ENCODE measurements around the gene LTO1.
"Not testable (repeated sequence)": the region's sequence is repeated elsewhere in the genome, so short reads cannot be mapped to it uniquely, and the experiment has no call there.

Gene LTO1

DNA sequence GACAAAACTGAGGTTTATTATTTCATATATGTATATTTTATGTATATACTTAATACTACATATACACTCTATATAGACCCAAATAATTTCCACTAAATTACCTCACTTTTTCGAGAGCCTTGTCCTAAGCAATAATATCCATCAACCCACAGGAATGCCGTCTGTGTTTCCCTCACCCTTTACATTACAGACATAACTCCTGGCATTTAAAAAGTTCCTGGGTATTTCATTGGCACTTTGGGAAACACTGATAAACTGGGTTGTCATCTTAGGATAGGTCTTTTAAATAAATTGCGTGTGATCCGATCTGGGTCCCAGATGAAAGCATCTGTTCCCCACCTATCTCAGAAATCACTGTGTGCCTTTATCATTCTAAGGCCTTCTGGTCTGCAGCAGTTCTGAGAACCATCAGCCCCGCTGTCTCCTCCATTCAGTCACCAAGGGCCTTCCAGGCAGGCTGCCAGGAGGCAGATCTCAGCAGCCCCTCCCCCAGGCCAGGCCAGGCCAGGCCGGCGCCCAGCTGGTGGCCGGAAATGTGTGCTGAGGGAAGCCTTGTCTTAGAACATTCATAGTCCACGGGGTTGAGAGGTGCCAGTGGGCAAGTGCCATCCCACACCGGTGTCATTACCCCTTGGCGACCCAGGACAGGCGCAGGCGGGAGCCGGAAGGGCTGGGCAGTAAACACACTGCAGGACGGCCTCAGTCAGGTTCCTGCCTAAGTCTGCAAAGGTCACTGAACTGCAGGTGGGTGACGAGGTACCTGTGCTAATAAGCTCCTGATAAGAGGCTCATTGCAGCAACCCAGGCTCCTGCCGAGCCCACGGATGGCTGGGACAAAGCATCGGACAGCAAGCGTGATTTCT, 25.4 kb upstream of the LTO1 start:
- DNase-seq: no peak

DNA sequence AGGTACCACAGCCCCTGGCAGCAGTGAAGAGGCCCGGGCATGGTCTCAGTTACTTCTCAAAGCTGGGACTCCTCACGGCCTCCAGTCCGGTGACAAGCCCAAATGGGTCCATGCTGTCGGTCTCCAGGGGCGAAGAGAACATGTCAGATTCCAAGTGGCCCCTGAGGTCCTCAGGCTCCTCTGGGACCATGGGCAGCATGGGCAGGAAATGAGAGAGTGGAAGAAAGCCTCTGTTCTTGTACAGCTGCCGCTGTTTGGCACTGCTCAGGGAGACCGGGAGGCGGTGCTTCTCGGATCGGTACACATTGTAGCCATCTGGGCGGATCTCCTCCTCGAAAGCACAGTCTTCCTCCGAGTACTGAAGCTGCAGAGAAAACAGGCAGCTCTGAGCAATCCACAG, 24.1 kb upstream of the LTO1 start:
- DNase-seq: no peak

DNA sequence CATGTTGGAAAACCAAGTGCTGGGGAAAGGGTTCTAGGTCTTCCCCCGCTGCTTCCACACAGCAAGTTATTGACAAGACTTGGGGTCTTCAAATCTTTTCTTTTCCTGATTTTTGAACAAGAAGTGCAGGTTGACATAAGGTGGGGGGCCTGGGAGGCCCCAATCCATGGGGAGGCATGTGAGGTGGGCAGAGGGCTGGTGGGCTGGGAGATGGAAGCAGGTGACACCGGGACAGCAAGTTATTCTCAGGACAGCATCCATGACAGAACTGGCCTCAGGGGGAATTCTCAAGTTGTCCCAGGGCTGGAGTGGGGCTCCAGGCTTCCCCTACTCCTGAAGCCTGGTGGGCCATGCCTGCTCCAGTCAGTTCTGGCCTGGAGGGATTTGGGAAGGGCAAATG, 23.2 kb upstream of the LTO1 start:
- no peak for DNase-seq

DNA sequence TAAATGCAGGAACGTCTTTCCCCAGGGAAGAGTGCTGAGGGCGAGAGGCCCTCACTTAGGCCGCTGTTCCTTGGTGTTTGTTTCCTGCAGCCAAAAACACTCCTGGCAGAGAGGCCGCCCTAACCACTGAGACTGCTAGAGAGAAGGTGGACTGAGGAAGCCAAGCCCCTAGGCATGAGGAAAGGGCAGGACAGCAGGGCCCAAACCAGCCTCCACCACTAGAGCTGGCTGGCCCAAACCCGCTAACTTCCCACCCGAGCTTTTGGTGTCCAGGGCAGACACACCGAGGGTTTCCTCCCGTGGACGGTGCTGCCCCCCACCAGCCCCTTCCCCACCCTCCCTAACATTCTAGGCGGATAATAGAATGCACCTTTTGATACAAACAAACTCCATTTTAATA, 22.7 kb upstream of the LTO1 start:
- DNase-seq: no peak

DNA sequence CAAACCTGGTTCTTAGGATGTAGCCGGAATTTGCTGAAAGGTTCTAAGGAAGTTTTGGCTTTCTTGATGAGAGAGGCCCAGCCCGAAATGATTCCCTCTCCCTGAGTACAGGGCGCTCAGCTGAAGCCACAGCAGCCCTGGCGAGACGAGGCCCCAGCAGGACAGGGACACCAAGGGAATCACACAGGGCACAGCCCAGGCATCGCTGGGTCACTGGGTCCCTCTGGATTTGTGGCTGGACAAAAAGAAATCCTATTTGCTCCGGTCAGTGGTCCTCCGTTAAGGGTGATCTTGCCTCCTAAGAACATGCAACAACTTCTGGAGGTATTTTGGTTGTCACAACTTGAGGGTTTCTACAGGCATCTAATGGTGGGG, 22.3 kb upstream of the LTO1 start:
- DNase-seq: no peak

DNA sequence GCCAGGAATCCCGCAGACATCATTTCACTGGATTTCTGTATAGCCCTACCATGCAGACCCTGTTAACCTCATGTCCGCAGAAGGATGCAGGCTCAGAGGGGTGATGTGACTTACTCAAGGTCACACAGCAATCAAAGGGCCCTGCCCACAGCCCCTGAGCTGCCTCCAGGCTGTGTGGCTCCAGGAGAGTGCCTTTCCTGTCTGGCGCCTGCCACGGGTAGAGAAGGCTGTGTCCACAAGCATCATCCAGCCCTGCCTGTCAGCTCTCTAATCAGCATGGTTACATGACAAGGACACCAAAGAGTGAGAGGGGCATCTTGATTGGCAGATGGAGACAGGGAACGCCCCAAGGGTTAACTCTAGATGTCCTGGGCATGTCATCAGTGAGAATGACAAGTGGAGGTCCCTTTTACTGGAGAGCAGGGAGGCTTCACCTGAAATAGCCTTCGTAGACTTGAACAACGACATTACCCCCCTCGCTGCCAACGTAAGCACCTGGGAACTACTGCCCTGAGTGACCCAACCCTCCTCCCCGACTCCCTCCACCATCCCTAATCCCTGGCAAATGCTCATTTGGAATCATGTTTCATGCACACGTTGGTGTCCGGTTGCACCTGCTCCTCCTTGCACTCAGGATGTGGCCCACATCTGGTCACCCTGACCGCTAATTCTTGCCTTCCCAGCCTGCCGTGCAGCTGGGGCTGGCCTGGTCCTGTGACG, 21.8 kb upstream of the LTO1 start:
- DNase-seq: no peak

DNA sequence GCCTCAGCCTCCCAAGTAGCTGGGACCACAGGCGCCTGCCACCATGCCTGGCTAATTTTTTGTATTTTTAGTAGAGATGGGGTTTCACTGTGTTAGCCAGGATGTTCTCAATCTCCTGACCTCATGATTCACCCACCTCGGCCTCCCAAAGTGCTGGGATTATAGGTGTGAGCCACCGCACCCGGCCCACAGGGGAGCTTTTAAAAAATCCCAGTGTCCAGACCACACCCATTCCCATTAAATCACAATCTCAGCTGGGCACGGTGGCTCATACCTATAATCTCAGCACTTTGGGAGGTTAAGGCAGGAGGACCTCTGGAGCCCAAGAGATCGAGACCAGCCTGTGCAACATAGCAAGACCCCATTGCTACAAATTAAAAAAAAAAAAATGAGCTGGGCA, 20.8 kb upstream of the LTO1 start:
- not testable (repeated sequence) for DNase-seq

DNA sequence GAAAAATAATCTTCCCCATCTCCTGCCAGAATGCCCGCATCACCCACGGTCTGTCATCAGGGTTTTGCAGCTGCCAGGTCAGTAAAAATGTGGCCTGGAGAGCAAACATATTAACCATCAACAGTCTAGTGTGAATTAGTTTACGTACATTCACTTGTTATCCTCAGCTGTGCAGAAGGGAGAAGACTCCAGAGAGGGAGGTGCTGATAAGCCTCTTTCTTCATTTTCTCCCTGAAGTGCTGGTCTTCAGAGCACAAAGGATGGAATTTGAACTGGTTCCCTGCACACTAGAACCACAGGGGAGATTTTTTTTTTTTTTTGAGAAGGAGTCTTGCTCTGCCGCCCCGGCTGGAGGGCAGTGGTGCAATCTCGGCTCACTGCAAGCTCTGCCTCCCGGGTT, 20.4 kb upstream of the LTO1 start:
- no peak for DNase-seq

DNA sequence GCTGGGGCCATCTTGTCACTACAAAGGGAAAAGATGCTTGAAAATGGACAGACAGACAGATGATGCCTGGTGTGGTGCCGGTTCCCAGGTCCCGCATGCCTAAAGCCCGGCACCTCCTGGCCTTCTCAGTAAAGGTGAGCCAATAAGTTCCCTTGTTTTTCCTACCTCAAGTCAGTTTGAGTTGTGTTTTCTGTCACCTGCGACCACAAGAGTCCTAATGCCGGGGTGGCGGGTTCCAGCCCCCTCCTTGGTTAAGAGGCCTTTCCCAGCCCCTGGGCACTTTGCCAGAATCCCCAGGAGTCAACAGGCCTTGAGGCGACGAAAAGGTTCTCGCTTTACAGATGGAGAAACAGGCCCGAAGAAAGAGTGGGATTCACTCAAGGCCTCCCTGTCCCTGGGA, 19.6 kb upstream of the LTO1 start:
- DNase-seq: no peak

DNA sequence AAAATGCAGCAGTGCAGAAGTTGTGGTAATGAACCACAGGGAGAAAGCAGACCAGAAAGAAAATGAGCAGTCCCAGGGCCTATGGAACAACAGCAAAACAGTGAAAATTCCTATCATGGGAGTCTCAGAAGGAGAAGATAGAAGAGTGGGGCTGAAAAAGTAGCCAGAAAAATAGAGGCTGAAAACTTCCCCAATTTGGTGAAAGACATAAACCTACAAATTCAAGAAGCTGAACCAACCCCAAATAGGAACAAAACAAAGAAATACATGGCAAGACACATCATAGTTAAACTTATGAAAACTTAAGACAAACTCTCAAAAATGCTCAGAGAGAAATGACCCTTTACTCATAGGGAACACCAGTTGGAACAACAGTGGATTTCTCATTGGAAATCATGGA, 17.3 kb upstream of the LTO1 start:
- DNase-seq: no peak

DNA sequence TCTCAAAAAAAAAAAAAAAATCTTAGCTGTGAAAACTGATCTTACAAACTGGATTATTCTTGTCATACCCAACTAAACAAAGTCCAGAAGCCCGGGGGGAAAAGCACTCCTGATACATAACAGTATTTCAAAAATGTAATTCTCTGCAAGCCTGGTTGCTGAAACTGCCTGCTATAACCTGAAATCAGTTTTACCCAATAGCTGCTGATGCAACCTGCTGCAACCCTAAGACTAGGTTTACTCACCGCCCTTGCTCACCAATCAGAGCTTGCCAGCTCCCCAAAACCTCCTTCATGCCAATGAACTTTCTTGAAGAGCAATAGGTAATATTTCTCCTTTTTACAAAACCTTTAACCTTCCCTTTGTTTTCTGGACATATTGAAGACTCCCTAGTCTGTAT, 16.3 kb upstream of the LTO1 start:
- no peak for DNase-seq

DNA sequence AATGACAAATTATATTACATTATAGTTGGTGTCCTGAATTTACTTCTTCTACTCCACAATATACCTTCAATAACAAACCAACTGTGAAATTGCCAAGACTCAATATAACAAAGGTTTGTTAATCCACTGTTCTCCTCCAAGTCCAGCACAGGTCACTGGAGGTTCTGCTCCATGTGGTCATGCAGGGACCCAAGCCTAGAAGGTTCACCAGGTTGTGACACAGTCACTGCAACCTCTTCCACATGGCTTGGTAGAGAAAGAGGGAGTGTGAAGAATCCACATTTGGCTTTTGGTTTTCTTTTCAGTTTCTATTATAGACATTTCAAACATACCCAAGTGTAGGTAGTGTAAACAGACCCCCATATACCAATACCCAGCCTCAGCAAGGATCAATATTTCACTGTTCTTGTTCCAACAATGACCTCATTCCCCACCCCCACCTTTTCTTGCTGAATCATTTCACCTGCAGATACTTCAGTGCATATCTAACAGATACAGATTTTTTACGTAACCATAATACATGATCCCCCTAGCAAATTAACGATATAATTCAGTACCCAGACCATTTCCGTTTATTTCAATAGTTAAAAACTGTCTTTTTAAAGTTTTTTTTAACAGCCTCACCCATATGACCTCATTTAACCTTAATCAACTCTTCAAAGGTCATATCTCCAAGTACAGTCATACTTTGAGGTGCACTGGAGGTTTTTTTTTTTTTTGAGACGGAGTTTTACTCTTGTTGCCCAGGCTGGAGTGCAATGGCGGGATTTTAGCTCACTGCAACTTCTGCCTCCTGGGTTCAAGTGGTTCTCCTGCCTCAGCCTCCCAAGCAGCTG, 14.5 kb upstream of the LTO1 start:
- DNase-seq: no peak

DNA sequence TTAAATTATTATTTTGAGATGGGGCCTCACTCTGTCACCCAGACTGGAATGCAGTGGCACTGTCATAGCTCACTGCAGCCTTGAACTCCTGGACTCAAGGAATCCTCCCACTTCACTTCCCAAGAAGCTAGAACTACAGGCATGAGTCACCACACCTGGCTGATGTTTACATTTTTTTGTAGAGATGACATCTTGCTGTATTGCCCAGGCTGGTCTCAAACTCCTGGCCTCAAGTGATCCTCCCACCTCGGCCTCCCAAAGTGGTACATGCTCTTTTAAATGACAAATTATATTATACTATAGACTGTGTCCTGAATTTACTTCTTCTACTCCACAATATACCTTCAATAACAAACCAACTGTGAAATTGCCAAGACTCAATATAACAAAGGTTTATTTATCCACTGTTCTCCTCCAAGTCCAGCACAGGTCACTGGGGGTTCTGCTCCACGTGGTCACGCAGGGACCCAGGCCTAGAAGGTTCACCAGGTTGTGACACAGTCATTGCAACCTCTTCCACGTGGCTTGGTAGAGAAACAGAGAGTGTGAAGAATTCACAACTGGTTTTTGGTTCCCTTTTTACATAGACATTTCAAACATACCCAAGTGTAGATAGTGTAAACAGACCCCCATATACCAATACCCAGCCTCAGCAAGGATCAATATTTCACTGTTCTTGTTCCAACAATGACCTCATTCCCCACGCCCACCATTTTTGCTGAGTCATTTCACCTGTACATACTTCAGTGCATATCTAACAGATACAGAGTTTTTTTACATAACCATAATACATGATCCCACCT, 13.0 kb upstream of the LTO1 start:
- DNase-seq: not testable (repeated sequence)

DNA sequence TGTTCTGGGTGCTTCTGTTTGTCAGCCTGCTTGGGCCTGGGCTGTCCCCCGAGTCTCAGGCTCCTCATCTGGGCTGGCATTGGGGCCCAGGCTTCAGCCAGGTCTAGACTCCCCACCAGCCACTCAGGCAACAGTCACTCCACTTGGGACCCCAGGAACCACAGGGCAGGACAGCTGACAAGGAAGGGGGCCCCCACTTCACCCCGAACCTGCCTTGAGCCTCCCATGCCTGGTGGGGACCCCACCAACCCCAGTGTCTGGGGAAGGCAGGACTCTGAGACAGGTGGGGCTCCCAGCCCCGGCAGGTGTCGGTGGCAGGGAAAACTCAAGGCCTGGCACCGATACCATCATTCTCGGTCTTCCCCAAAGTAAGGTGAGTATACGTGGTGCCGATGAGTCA, 11.7 kb upstream of the LTO1 start:
- DNase-seq: no peak

DNA sequence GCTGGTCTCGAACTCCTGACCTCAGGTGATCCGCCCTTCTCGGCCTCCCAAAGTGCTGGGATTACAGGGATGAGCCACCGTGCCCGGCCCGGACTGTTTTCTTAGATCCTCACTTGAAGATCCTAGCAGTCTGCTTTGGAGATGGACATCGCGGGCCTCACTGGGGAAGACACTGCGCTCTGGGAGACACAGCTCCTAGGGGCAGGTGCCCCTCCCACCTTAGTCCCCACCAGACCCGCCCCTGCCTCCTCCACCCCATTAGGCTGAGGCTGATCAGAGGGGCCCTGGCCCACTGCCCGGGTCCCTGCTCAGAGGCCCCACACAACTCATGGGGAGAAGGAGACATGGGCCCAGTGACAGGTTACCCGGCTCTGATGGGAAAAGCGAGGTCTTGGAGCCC, 11.3 kb upstream of the LTO1 start:
- no peak for DNase-seq

DNA sequence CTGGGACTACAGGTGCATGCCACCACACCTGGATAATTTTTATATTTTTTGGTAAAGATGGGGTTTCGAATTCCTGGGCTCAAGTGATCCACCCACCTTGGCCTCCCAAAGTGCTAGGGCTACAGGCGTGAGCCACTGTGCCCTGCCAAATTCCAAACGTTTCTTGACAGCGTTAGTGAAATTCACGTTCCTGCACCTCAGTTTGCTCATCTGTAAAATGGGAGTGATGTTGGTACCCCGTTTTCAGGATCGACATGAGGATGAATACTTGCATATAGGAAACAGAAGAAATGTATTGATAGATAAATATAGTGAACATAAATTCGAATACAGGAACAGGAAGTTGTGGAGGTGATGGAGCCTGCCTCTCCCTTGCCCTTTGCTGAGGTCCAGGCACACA, 10.2 kb upstream of the LTO1 start:
- DNase-seq: no peak

DNA sequence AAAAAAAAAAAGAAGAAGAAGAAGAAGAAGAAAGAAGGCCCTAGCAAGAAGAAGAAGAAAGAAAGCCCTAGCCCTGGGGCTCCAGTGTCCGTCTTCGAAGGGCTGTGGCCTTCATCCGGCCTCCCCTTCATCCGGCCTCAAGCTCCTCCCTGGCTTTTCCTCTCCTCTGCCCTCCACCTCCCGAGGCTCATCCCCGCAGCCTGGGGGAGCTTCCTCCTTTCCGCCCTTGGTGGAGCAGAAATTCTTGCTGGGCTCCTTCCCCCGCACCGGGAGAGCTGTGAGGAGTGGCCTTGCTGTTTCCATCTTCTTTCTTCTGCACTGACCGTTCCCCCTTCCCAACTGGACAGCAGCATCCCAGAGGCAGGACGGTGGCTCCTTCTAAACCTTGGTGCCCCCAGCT, 9.5 kb upstream of the LTO1 start:
- no peak for DNase-seq

DNA sequence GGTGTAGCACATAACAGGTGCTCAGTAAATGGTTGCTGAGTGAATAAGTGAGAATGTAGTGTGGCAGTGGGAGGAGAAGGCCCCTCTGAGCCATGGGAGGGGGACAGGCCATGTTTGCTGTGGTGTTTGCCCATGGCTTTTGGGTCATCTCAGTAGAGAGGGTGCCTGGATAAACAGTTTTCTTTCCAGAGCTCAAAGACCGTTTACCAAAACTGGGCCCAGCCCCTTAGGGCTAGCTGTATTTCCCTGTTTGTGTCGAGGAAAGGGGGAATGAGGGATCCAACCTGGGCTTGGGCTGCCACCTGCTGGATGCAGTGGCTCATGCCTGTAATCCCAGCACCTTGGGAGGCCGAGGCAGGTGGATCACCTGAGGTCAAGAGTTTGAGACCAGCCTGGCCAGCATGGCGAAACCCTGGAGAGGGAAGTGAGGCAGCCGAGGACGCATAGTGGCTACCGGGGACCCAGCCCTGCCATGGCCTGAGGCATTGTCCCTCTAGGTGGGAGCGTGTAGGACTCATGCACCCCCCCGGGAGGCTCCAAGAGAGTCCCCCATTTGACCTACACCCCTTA, 8.7 kb upstream of the LTO1 start:
- DNase-seq: no peak

DNA sequence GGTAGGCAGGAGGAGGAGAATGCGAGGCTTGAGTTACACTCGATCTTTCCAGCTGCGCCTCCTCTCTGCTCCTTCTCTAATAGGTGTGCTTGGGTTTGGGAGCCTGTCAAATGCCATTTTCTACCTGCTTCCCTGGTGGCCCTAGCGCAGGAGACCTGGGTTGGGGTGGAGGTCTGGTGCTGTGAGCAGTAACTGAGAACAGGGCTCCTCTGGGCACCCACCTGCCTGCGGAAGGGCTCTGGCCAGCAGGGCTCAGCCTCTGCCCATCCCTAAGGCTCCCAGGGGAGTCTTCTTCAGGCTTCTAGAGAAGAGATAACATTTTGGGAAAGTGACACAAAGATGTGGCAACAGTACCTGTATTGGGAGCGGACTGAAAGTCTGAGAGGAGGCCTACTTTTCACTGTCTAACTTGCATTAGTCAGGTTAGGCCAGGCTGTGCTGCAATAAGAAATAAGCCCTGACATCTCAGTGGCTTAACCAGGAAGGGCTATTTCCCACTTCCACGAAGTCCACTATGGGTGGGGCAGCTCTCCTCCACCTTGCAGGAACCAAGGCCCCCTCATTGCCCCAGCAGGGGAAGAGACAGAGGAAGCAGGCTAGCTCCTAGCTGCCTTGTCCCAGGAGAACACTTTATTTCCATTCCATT, 7.7 kb upstream of the LTO1 start:
- no peak for DNase-seq

DNA sequence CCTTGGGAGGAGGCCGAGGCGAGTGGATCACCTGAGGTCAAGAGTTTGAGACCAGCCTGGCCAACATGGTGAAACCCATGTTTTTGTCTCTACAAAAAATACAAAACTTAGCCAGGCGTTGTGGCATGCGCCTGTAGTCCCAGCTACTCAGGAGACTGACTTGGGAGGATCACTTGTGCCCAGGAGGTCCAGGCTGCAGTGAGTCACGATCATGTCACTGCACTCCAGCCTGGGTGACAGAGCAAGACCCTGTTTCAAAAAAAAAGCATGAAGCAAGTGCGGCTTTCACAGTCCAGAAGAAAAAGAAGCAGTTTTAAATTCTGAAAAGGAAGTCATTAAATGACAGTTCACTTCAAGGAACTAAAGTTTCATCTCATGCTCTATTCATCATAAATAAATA, 7.1 kb upstream of the LTO1 start:
- DNase-seq: no peak

DNA sequence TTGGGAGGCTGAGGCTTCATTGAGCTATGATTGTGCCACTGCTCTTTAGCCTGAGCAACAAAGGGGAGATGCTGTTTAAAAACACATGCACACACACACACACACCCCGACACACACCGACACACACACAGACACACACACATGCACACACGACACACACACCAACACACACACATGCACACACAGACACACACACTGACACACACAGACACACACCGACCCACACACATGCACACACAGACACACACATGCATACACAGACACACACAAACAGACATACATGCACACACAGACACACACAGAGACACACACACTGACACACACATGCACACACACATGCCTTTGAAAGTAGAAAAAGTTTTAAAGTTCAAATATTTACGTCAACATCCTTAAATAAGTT, 5.5 kb upstream of the LTO1 start:
- no peak for DNase-seq

DNA sequence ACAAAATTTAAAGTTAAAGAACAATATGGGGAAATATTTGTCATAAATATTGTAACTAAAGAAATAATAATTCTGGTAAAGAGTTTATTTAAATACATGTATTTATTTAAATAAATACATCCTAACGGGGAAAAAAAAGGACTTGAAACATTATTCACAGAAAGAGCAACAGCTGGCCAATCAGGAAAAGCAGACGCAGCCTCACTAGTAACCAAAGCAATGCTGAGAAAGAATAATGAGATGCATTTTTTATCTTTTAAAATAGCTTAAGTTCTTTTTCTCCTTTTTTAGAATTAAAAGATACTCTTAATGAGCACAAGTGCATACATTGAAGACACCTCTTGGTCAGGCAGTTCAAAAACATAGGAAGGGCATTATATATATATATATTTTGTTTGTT, 2.6 kb upstream of the LTO1 start:
- DNase-seq: no peak

Data from NCI-H1930 (cell line).